T-helper 1 cell (primary cell): ENCODE results near the gene TNFAIP8L2.
"Not testable (repeated sequence)": the region's sequence is repeated elsewhere in the genome, so short reads cannot be mapped to it uniquely, and the experiment has no call there.

Experiments used
- DNase-seq, 5 donors: peaks; one replicate each; pipeline ENCODE4 v3.0.0-alpha.2; 2012 to 2020

Gene TNFAIP8L2

DNA sequence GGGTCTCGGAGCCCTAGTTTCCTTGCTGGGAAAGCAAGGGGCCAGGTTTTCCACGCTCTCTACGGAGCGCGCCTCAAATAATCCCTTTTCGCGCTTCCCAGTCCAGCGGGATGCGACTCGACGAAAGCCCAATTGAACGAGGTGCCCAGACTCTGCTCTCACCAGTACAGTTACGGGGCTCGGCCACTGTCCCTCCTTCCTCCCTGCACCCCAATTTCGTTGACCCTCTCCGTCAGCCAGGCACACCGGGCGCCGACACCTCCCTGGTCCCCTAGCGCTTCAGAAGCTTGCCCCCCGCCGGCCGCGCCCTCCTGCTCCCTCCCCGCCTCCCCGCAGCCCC lies 10.4 kb upstream of the TNFAIP8L2 start:
- no peak for DNase-seq

- DNase-seq, result peak; percentile 71 to 87 (median 81)
Observed at GRCh38 chr1:151146412-151147131, 9.9 kb upstream of the TNFAIP8L2 start, which contains the start of gene SEMA6C. SEMA6C (minus strand) TSS chr1:151146631; CDS start chr1:151142621, 4,010 bp downstream.

DNA sequence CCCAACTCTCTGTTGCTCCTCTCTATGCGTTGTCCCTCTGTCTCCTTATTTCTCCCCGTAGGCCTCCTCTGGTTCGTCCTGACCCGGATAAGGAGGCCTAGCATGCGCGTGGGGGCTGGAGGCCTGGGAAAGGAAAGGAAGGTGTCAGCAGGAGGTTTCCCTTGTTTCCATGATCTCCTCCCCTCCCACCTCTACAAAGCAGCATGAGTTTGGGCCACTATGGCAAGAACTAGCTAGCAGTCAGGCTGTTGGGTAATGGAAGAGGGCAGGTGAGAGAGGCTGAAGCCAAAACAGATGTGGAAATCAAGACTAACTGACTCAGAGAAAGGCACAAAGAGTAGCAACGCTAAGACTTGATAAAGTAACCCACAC lies 9.3 kb upstream of the TNFAIP8L2 start:
- no peak for DNase-seq

DNA sequence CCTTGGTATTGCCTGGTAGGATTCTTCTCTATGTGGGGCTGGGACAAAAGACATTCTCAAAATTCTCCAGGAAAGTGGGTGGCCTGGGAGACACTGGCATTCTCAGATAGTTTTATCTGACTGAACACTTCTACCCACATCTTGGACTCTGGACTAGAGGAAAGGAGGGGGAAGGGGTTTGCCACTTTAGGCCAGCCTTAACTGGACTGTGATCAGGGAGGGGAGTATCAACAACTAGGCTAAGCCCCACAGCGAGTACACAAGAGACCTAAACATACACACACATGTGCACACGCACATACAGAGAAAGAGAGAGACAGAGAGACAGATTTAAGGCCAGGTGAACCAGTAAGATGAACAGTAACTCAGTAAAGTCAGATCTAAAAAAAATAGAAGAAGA lies 8.8 kb upstream of the TNFAIP8L2 start:
- no peak for DNase-seq

- peak in 4 of 5 donors; percentile 40 to 80 (median 48) for DNase-seq
Observed at GRCh38 chr1:151157067-151157531, 650 bp downstream of the TNFAIP8L2 start.

DNA sequence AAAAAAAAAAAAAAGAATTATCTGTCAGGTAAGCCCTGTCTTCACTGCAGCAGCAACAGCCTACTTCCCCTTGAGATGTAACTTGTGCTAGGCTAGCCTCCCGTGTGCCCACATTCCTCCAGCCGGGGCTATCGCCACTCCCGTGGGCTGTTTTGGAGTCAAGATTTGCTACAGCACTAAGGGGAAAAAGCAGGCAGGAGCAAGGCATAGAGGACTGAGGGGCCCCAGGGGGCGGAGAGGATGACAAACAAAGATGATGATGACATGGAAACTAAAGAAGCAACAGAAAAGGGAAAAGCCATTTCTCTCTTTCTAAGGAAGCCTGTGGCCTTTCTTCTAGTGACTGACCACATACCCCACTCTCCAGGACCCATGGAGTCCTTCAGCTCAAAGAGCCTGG lies 1.9 kb downstream of the TNFAIP8L2 start:
- DNase-seq, result no peak

GRCh38 chr1:151158751-151159251 lies 2.4 kb downstream of the TNFAIP8L2 start:
- no peak for DNase-seq

DNA sequence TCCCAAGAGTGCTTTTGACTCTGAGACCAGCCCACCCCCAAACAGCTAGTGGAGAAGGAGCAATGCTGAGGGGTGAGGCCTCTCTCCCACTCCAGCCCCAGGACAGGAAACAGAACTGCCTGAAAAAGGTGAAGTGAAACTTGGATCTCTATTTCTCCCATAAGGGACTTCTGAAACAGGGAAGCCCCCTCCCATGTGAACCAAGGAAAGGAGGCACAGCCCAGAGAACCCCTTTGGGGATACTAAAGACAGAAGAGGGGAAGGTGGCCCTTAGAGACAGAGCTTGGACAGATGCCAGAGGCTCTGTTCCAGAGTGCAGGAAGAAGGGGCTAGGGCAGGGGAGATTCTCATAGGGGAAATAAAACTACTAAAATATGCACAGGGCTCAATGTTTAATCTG lies 2.9 kb downstream of the TNFAIP8L2 start:
- DNase-seq, result no peak

- no peak for DNase-seq
Observed at GRCh38 chr1:151164732-151165280, 8.4 kb downstream of the TNFAIP8L2 start.

DNA sequence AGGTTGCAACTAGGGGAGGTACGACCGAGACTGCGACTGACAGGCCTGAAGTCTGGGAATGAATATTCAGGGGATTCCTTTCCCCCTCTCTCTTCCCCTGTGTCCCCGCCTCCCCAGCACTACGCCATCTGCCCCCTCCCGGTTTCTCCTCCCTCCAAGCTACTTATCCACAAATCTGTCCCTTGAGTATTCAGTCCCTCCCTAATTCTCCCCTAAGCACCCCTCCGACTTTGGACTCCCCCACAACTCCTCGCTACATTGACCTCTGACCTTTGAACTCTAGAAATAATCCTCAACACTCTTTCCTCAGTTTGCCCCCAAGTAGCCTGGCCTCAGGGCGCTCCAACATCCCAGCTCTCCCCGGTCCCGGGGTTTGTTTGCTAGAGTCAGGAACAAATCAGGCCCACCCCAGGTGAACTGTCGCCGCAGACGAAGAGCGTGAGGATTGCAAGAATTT lies 8.9 kb downstream of the TNFAIP8L2 start:
- no peak for DNase-seq

DNA sequence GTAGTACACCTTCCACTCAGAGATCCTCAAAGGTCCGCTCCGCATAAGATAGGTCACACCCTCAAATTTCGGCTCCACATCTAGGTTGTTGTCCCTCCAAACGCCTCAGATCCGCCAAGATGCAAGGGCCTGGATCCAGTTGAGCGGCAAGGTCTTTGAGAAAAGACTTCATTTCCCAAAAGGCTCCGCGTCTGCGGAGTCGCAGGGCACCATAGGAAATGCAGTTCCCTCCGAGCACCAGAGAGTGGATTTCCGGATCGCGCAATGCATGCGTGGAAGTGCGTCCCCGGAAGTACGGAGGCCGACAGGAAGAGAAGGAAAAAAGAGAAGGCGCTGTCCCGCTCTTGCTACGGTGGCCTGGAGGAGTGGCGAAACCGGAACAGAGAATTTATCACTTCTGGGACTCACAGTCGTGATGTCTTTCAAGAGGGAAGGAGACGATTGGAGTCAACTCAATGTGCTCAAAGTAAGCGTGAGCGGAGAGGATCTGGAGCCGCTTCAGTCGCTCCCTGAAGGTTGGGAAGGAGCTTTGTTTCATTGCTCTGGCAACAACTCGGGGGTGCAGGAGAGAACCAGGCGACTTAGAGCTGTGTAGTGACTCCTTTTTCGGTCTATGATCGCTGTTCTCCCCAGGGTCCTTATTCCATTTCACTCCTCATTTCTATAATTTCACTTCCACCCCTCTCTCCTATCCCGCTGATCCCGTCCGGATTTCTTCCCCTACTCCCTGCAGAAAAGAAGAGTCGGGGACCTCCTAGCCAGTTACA lies 9.5 kb downstream of the TNFAIP8L2 start, which contains the start of the genes LYSMD1 and SCNM1:
Gene LYSMD1 (minus strand): TSS at position 165 of the 767 bp plus-strand sequence. CDS start 644 bp downstream, outside the sequence.
Gene SCNM1 (plus strand): TSS at position 407 of the 767 bp plus-strand sequence. CDS start 9 bp downstream, at position 416.
- DNase-seq, result peak; percentile 91 to 98 (median 95)

GRCh38 chr1:151166505-151166956 lies 10.1 kb downstream of the TNFAIP8L2 start:
- DNase-seq, result peak in 1 of 5 donors; percentile 28

DNA sequence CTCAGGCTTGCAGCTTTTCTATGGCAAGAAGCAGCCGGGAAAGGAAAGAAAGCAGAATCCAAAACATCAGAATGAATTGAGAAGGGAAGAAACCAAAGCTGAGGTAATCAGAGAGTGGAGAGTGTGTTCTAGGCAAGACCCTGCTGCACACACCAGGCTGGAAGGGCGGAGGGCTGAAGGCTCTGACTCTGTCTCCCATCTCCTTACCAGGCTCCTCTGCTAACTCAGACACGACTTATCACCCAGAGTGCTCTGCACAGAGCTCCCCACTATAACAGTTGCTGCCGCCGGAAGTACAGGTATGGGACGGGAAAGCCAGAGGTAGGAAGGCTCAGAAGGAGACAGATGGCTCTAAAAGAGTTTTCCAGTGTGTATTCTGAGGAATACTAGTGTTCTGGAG lies 10.7 kb downstream of the TNFAIP8L2 start:
- DNase-seq, result no peak

GRCh38 chr1:151171190-151171589 lies 14.7 kb downstream of the TNFAIP8L2 start:
- no peak for DNase-seq

- no peak for DNase-seq
Observed at GRCh38 chr1:151175041-151175741, 18.7 kb downstream of the TNFAIP8L2 start.

DNA sequence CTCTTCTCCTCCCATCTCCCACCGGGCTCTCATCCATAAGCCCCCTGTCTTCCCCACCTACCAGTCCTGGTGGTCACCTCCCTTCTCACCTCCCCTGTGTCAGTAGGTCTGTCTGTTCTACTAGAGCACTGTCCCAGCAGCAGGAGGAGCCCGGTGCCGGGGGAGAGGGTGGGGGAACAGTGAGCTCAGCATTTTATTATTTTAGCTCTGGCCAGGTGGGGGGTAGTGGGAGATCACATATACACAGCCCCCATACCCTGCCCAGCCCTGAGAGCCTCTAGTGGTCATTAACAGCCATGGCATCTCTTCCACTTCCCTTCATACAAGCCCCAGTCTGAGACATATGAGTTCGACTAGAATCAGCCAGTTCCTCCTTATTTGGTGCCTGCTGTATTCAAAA lies 19.4 kb downstream of the TNFAIP8L2 start, which contains the start of gene TMOD4:
Gene TMOD4 (minus strand): TSS at position 119 of the 400 bp plus-strand sequence. CDS start 1,106 bp downstream, outside the sequence.
- no peak for DNase-seq

- no peak for DNase-seq
Observed at GRCh38 chr1:151176514-151177045, 20.1 kb downstream of the TNFAIP8L2 start.

DNA sequence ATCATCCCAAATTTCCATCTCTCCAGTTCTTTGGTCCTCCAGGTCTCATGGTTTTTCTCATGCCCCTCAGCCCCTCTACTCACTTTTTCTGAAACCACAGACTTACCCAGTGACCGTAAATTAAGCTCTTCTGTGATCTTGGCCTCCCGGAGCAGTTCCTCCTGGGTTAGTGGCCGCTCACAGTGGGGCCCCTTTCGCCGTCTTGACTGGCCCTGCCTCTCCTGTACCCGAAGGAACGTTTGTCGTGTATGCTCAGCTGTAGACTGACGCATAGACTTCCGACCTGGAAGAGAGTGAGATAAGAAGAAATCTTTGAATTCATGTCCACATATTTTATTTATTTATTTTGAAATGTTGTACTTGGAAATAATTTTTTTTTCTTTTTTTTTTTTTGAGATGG lies 27.8 kb downstream of the TNFAIP8L2 start:
- DNase-seq, result no peak

DNA sequence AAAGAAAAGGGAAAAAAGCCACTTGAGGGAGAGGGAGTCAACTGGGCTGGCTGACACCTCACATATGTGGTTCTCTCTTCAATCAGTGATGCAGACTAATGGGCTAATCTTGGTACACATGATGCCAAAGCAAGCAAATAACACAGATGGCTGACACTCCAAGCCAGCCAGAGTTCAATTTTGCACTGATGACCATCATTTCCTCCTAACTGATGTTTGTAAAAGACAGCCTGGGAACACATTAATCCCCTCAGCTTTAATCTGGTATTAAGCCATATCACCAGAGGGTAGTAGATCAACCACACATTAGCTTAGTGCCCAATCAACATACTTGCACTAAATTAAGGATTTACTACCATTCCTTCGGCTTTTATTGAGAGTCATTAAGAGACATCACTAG lies 30.8 kb downstream of the TNFAIP8L2 start:
- DNase-seq, result no peak

DNA sequence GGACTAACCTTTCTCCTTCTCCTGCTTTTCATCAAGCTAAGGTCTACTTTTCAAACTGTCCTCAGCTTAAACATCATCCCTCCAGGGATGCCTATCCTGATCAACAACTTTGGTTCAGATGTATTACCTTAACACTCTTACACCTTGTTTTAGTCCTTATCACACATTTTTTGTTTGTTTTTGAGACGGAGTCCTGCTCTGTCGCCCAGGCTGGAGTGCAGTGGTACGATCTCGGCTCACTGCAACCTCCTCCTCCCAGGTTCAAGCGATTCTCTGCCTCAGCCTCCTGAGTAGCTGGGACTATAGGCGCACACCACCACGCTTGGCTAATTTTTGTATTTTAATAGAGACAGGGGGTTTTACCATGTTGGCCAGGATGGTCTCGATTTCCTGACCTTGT lies 32.2 kb downstream of the TNFAIP8L2 start:
- DNase-seq, result not testable (repeated sequence)

- DNase-seq, result peak; percentile 70 to 91 (median 78)
Observed at GRCh38 chr1:151189637-151190445, 33.4 kb downstream of the TNFAIP8L2 start, which contains the start of gene VPS72. VPS72 (minus strand) TSS chr1:151190197; CDS start chr1:151190121, 76 bp downstream.
